A549 (cell line): ENCODE measurements around the gene UBE2E1. TPM values are rescaled to one million over a fixed set of nuclear protein-coding genes. Genes with fewer than 3 reads are reported as not detected.

ENCODE experiments used
- ATAC-seq, 2 experiments: fragments of 200-7000 bp in 1 of 2; fragments of >200 bp in 1 of 2; cut with Nextera tagmentation in 1 of 2; cut with Tn5 transposase in 1 of 2; 3 replicates each; pipeline versions ENCODE4 v1.8.0 to v1.9.1; 2018 to 2020; ENCODE audit warnings: mild to moderate bottlenecking in 1 of 2, moderate library complexity in 1 of 2
- CTCF ChIA-PET: fragments of 300-600 bp; sonication (Branson Sonifier 250); formaldehyde crosslinking; extraction: SDS; loops from one replicate; lab custom pipeline; 2021; ENCODE audit warnings: antibody characterized with exemption, inconsistent platforms; lab: Yijun Ruan, JAX
- POLR2A ChIA-PET: fragments of 350-600 bp; formaldehyde crosslinking; extraction: SDS; loops from one replicate; lab custom pipeline; 2021; ENCODE audit warnings: antibody characterized with exemption, inconsistent platforms; lab: Yijun Ruan, JAX
- DNase-seq, 2 experiments: peaks; one replicate each; pipeline versions ENCODE4 v3.0.0 to v3.0.0-alpha.2; 2011 to 2016; ENCODE audit warnings: low read depth in 1 of 2, low spot score in 1 of 2
- FAIRE-seq: peaks from 2 replicates; lab custom pipeline; 2011; peaks lifted over from hg19 to GRCh38; lab: Jason Lieb, UNC
- H3K27ac ChIP-seq, 2 experiments: fragments of >200 bp; sonication (Bioruptor Twin); formaldehyde crosslinking; 3 replicates each; pipeline ENCODE4 v1.5.1; 2016 to 2017
- H3K4me1 ChIP-seq: fragments of >200 bp; sonication (Bioruptor Twin); formaldehyde crosslinking; 3 replicates; pipeline ENCODE4 v1.6.1; 2016
- H3K4me2 ChIP-seq: fragments of >200 bp; sonication (Bioruptor Twin); formaldehyde crosslinking; 3 replicates; pipeline ENCODE4 v1.6.1; 2016
- H3K4me3 ChIP-seq: fragments of >200 bp; sonication (Bioruptor Twin); formaldehyde crosslinking; 3 replicates; pipeline ENCODE4 v1.5.1; 2016
- H3K9me3 ChIP-seq: fragments of >200 bp; sonication (Bioruptor Twin); formaldehyde crosslinking; 3 replicates; pipeline ENCODE4 v1.6.1; 2016
- BCL3 ChIP-seq: fragments of >200 bp; sonication (Bioruptor Twin); formaldehyde crosslinking; IDR thresholded peaks from 3 replicates; pipeline ENCODE4 v1.6.1; 2016
- CTCF ChIP-seq: fragments of >200 bp; sonication (Bioruptor Twin); formaldehyde crosslinking; IDR thresholded peaks from 3 replicates; pipeline ENCODE4 v1.5.1; 2016
- E2F6 ChIP-seq: IDR thresholded peaks from 2 replicates; pipeline ENCODE4 v1.6.1; 2012; ENCODE audit warnings: low read depth, borderline replicate concordance
- EHF ChIP-seq: fragments of 250-450 bp; sonication (Bioruptor Pico); IDR thresholded peaks from 2 replicates; pipeline ENCODE4 v1.5.0; 2020; ENCODE audit warnings: mild to moderate bottlenecking
- FOSB ChIP-seq: fragments of 250-450 bp; sonication (Bioruptor Pico); IDR thresholded peaks from 2 replicates; pipeline ENCODE4 v1.5.0; 2020; ENCODE audit warnings: mild to moderate bottlenecking, moderate library complexity
- JUN ChIP-seq, 2 experiments: fragments of >200 bp; sonication (Bioruptor Twin); formaldehyde crosslinking; IDR thresholded peaks; 2 replicates in 1 of 2; 3 replicates in 1 of 2; pipeline ENCODE4 v1.6.1; 2016 to 2017
- KDM1A ChIP-seq: fragments of 200-600 bp; sonication (generic); IDR thresholded peaks from 2 replicates; pipeline ENCODE4 v1.6.1; 2016; ENCODE audit warnings: low read depth, mild to moderate bottlenecking
- MAX ChIP-seq: IDR thresholded peaks from 2 replicates; pipeline ENCODE4 v1.6.1; 2012
- MYC ChIP-seq: IDR thresholded peaks from 2 replicates; pipeline ENCODE4 v1.6.1; 2012; ENCODE audit warnings: mild to moderate bottlenecking, inconsistent platforms, low read length, improper control_type of control experiment, borderline replicate concordance
- PHF8 ChIP-seq: fragments of 200-600 bp; sonication (generic); IDR thresholded peaks from 2 replicates; pipeline ENCODE4 v1.6.1; 2016; ENCODE audit warnings: low read depth, mild to moderate bottlenecking, antibody characterized with exemption, moderate library complexity, borderline replicate concordance
- POLR2A ChIP-seq: IDR thresholded peaks from 2 replicates; pipeline ENCODE4 v1.6.1; 2012; ENCODE audit warnings: mild to moderate bottlenecking, low read length
- RAD21 ChIP-seq, 2 experiments: fragments of >200 bp in 1 of 2; sonication (Bioruptor Twin) in 1 of 2; formaldehyde crosslinking in 1 of 2; IDR thresholded peaks in 1 of 2; conservative IDR thresholded peaks in 1 of 2; 2 replicates in 1 of 2; 3 replicates in 1 of 2; pipeline ENCODE4 v1.6.1; 2012 to 2018; ENCODE audit warnings: inconsistent platforms in 1 of 2
- RFX5 ChIP-seq: fragments of 450-650 bp; IDR thresholded peaks from 2 replicates; pipeline ENCODE4 v1.7.1; 2014; ENCODE audit warnings: antibody characterized with exemption, mild to moderate bottlenecking, moderate library complexity
- TP53 ChIP-seq: fragments of 250-450 bp; sonication (Bioruptor Pico); IDR thresholded peaks from 2 replicates; pipeline ENCODE4 v1.5.0; 2021; ENCODE audit warnings: mild to moderate bottlenecking, moderate library complexity
- USF2 ChIP-seq: fragments of 450-650 bp; IDR thresholded peaks from 2 replicates; pipeline ENCODE4 v1.6.1; 2014; ENCODE audit warnings: antibody characterized with exemption
- ZC3H11A ChIP-seq: fragments of 450-650 bp; IDR thresholded peaks from 2 replicates; pipeline ENCODE4 v1.6.1; 2014; ENCODE audit warnings: antibody characterized with exemption, mild to moderate bottlenecking
- ZFP36 ChIP-seq: fragments of 450-650 bp; IDR thresholded peaks from 2 replicates; pipeline ENCODE4 v1.6.1; 2014; ENCODE audit warnings: borderline replicate concordance; ENCODE audit not compliant: partially characterized antibody
- ZSCAN20 ChIP-seq: fragments of 250-450 bp; sonication (Bioruptor Pico); IDR thresholded peaks from 2 replicates; pipeline ENCODE4 v1.8.0; 2022; ENCODE audit warnings: mild to moderate bottlenecking, moderate library complexity
- WGBS: methylation state at CpG from one replicate; pipeline ENCODE4 v1.1.6; 2017; ENCODE audit errors: missing lambda C conversion rate; 5-methylcytosine and 5-hydroxymethylcytosine counted together
- polyA plus RNA-seq, 4 experiments: library from polyadenylated mRNA; depleted of rRNA in 3 of 4; stranded (reverse); fragments of >200 nt; fragmentation: RNase III in 1 of 4; extraction: RNeasy Plus Mini Kit Qiagen cat#74134 plus additional on column Dnase treatment in 1 of 4; gene quantifications; 2 replicates in 3 of 4; 3 replicates in 1 of 4; pipeline ENCODE4 v1.2.3, GENCODE V29; 2011 to 2017

UBE2E1 gene
- polyA plus RNA-seq, 2 of the 4 experiments (the other 2 are of a cell fraction), result 151 to 198 TPM

DNA sequence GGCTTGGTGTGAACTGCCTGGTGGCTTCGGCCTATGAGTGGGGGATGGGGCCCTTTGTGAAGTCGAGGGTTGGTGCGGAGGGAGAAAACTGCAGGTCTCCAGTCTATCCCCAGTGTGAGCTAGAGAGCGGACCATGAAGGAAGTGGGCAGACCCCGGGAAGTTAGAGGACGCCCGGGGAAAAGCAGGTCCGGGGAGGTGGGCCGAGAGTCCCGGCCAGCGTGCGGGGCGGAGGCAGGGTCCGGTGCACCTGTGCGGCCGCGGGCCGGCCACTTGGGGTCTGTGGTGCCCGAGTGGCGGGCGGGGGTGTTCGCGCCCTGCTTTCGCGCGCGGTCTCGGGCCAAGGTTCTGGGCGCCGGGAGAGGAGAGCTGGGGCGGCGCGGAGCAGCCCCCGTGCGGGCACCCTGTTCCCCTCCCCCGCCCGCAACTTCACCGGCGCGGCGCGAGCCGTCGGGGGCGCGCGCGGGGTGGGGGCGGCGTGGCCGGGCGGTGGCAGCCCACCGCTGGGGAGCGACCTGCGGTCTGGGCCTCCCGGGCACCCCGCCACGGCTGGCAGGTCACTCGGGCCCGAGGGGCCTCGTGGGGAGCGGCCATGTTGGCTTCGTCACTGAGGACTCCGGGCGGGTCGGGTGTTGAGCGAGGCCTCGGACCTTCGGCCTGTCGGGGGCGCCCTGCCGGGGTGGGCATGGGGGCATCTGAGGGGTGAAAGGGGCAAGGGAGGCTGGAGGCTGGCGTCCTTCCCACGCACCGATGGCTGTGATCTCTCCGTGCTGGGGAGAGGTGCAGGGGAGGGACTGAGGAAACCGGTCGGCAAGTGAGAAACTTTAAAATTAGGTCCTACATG lies 4.8 kb downstream of the UBE2E1 start:
- peak; percentile 77 to 78 for ATAC-seq
- WGBS, result 1% methylated on average over 28 of the region's 78 CpGs
- H3K9me3 ChIP-seq, result no peaks in the 10 kb centered on the region
- peak; percentile 64 to 71 for DNase-seq
- ChIA-PET CTCF (interaction anchor here (0.6 to 1.4 kb wide), 2 partner anchors 63 to 1247 kb away, joined by 3 to 5 read pairs; no protein-coding TSS in a partner anchor), POLR2A (interaction anchor here (0.9 to 1.0 kb wide), 2 partner anchors 24 kb away, joined by 3 read pairs; no protein-coding TSS in a partner anchor)
- peaks cover 37% of the 10 kb centered on the region for H3K4me1 ChIP-seq
- no peak for FAIRE-seq
- peak overlapping the region; percentile 82 for H3K4me2 ChIP-seq
- TF ChIP-seq POLR2A (peak; percentile 16; the same call in 1 of the 2 replicates), ZSCAN20 (no peak), MAX (peak; percentile 73), EHF (CRISPR knock-in tag) (no peak), ZC3H11A (no peak), JUN (IDR thresholded peaks at IDR 0.05) (peak; percentile 38 to 62; a peak in 4 of 5 replicates), RFX5 (no peak), KDM1A (no peak), CTCF (peak; percentile 49), RAD21 (conservative IDR thresholded peaks at IDR 0.05 in 1 of 2, IDR thresholded peaks at IDR 0.05 in 1 of 2) (0 out of 5 replicates have a peak, but pooled peaks of 1 of the 2 experiments have one; percentile 8), USF2 (no peak), ZFP36 (no peak), TP53 (CRISPR knock-in tag) (peak; percentile 73; the same call in 1 of the 2 replicates), E2F6 (peak; percentile 60; the same call in 1 of the 2 replicates), BCL3 (no peak), MYC (peak; percentile 41; the same call in 1 of the 2 replicates), PHF8 (peak; percentile 80)
- peak overlapping the region; percentile 66 for H3K4me3 ChIP-seq
- H3K27ac ChIP-seq, result peak overlapping the region; percentile 94

DNA sequence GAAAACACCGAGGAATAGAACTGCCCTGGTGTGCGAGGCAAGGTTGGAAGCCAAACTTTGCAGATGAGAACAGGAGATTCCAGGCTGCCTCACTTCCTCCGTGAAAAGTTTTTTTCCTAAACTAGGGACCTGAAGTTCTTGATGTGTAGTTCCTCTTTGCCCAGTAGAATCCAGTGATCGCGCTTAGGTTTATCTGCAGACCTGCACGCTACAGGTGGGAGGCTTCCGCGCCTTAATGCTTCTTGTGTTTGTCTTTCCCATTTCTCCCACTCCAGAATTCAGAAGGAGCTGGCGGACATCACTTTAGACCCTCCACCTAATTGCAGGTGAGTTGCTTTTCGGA lies 5.4 kb downstream of the UBE2E1 start:
- ChIA-PET CTCF (interaction anchor here (1.2 to 1.4 kb wide), 2 partner anchors 63 to 676 kb away, joined by 3 to 5 read pairs; no protein-coding TSS in a partner anchor), POLR2A (interaction anchor here (0.8 to 1.0 kb wide), 2 partner anchors 25 to 106 kb away, joined by 3 read pairs; partner anchors contain the start of genes NKIRAS1 and RPL15)
- H3K4me2 ChIP-seq, result peak overlapping the region; percentile 82
- no peak for DNase-seq
- peak overlapping the region; percentile 94 for H3K27ac ChIP-seq
- peak overlapping the region; percentile 66 for H3K4me3 ChIP-seq
- peaks cover 37% of the 10 kb centered on the region for H3K4me1 ChIP-seq
- H3K9me3 ChIP-seq, result no peaks in the 10 kb centered on the region
- peak; percentile 6 to 30; a peak in 5 of 6 replicates for ATAC-seq
- 43% methylated on average over 10 of the region's 10 CpGs for WGBS
- TF ChIP-seq CTCF (peak; percentile 6; the same call in 2 of the 3 replicates), EHF (CRISPR knock-in tag) (no peak), FOSB (CRISPR knock-in tag) (no peak)
- FAIRE-seq, result no peak
